ENCODE measurements around the gene IQCE.

The IQCE gene, protein sequence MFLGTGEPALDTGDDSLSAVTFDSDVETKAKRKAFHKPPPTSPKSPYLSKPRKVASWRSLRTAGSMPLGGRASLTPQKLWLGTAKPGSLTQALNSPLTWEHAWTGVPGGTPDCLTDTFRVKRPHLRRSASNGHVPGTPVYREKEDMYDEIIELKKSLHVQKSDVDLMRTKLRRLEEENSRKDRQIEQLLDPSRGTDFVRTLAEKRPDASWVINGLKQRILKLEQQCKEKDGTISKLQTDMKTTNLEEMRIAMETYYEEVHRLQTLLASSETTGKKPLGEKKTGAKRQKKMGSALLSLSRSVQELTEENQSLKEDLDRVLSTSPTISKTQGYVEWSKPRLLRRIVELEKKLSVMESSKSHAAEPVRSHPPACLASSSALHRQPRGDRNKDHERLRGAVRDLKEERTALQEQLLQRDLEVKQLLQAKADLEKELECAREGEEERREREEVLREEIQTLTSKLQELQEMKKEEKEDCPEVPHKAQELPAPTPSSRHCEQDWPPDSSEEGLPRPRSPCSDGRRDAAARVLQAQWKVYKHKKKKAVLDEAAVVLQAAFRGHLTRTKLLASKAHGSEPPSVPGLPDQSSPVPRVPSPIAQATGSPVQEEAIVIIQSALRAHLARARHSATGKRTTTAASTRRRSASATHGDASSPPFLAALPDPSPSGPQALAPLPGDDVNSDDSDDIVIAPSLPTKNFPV

DNA sequence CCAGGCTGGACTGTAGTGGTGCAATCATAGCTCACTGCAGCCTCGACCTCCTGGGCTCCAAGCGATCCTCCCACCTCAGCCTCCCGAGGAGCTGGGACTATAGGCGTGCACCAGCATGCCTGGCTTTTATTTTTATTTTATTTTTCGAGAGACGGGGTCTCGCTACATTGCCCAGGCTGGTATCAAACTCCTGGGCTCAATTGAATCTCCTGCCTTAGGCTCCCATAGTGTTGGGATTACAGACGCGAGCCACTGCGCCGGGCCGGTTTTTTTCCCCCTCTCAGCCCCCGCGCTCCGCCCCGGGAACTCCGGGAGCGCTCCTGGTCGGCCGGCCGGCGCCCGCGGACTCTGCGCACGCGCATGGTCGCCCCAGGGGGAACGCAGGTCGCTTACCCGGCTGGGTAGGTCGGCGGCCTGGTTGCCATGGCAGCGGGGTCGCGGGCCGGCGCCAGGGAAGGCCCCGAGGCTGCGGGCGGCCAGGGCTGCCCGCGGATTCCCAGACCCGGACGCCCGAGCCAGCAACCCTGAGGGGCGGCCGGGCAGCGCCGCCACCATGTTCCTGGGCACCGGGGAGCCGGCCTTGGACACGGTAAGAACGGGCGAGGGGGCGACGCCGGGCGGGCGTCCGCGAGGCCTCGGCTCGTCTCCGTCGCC is at the start of gene IQCE:
TSS of gene IQCE (plus strand) at position 351 of the 654 bp plus-strand sequence. CDS start at position 554, 203 bp downstream.
- peak; percentile 77 to 81 for DNase-seq (ENCODE audit: low read depth in 2 of 2)

DNA sequence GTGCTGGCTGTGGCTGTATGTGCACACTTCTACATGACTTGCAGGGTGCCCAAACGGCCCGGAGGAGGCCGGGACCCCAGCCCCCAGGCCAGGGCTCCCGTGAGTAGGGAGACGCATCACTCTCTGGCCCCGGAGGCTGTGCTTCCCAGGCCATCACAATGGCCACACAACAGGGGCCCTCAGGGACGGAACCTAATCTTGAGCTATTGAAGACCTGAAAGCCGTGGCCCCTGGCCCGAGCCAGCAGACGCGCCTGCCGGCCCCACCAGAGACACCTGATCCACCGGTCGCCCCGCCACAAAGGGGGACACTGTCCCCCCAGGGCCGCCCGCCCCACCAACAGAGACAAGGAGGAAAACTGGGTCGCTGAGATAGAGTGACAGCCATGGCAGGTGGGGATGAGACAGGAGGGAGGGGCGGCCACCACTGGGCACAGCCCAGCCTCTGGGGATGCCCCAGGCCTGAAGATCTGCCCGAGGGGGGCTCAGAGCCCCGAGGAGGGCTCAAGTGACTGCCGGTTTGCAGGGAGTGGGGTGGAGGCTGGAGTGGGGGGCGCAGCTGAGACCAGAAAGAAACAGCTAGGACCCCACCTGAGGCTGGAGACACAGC is 49.4 kb upstream of the IQCE start:
- no peak for DNase-seq (ENCODE audit: low read depth in 2 of 2)

DNA sequence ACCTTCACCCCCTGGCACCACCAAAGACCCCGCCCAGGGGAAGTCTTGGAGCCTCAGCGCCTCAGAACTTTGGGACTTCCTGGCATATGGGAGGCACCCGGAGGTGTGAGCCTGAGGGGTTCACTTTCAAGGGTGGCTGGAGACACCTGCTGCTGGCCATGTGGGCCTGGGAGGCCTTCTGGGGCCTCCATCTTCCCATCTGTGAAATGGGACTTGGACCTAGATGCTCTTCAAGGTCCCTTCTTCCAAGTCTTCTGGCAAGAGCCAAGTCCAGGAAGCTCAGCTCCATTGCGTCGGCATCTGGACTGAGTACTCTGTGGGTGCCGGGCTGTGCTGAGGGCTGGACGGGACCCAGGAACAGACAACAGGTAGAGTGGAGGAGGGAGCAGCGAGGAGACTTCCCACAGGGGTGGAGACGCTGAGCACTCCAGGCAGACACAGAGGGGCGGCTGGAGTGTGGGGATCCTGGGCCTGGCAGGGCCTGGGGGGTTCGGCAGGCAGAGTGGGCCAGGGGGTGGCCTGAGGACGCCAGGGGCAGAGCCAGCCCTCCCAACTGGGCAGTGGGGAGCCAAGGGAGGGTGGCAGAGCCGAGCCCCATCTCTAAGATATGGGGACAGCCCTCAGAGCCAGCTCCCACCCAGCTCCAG is 48.5 kb upstream of the IQCE start:
- DNase-seq (ENCODE audit: low read depth in 2 of 2), result no peak

DNA sequence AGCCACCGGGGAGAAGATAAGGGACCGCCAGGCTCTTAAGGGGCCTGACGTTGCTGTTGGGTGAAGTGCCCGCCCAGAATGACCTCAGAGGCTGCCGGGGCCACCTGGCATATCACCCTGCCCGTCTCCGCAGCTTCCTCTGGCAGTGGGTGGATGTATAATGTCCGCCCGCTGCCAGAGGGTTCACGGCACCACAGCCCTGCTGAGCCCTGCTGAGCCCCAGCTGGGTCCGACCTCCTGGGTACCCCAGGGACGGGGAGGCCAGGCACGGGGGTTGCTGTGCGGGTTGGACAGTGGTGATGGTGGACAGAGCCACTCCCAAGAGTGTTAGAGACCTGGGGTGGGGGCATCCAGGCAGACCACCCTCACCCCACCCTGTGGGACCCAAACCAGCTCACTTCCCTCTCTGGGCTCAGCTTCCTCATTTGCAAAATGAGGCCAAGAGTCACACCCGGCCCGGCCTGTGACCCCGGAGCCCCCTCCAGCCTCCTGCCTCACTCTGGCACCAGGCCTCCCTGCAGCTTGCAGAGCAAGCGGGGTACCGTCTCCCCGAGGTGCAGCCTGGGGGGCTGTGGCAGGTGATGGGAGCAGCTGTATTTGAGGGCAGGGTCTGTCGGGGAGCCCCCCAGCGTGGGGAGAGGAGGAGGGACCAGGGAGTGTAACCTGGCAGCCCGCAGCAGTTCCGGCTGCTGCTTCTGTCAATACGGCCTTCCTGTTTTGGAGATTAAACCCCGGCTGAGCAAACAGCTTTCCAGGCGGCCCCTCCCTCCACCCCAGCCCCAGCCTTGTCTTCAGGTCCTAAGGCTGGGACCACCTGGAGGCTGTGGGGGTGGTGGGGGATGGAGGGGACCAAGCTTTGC is 47.6 kb upstream of the IQCE start:
- DNase-seq (ENCODE audit: low read depth in 2 of 2), result no peak

DNA sequence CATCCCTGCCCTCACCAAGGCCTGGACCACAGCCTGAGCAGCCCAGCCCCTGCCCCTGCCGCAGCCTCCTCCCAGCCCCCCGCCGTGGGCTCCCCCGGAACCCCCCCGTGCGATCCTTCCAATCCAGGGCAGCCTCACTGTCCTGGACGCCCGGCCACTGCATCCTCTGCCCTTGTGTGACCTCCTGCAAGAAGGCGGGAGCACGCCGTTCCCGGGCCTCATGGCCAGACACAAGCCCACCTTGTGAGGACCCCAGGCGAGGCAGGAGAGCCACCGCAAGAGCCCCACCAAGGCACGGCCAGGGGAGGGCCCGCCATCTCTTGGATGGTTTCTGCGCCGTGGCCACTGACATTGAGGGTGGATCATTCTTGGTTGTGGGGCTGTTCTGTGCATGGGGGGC is 47.0 kb upstream of the IQCE start:
- no peak for DNase-seq (ENCODE audit: low read depth in 2 of 2)

DNA sequence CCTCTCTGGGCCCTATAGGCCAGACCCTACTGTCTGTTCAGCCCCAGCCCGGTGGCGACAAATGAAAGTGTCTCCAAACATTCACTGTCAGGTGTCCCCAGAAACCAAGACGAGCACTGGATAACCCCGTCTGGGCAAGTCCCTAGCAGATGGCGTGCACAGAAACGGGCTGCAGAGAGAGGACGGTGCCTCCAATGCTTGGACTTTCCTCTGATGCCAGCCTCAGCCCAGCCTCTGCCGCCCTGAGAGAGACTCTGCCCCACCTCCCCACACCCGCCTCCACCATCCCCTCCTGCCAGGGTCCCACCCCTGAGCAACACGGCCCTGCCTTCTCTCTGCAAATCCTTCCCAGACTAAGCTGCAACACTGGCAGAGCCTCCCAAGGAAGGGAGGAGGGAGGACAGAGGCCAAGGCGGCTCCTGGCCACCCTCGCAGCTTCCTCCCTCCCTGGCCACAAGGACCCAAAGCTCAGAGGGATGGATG is 46.6 kb upstream of the IQCE start:
- DNase-seq (ENCODE audit: low read depth in 2 of 2), result no peak

DNA sequence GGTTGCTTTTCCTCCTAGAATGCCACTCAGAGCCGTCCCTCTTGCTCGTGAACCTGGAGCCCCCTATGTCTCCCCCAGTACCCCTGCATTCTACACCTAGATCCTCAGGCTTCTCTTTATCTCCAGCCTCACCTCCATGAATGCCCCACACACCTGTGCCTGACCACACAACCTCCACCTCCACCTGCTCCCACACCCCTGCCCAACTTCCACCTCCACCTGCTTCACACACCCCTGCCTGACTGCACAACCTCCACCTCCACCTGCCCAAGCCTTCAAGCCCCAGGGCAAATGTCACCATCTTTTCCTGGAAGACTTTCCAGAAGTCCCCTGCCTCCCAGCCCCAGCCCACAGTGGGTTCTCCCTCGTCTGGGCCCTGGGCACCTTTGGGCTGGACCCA is 46.1 kb upstream of the IQCE start:
- DNase-seq (ENCODE audit: low read depth in 2 of 2), result no peak

DNA sequence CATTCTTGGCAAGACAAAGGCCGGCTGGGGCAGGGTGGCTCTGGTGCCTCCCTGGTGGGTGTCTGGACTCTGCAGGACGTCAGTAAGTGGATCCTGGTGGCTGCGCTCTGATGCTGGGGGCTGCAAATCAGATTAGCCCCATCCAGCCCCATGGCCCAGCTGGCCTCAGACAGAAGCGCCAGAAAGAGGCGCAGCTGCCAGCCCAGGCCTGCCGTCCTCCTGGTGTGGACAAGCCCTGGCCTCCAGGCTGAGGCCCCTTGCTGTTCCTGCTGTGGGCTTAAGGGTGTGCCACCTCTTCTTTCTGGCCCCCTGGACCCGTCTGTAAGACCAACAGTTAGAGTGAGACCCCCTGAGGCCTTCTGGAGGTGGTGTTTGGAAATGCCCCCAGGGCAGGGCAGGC is 45.1 kb upstream of the IQCE start:
- DNase-seq (ENCODE audit: low read depth in 2 of 2), result no peak

DNA sequence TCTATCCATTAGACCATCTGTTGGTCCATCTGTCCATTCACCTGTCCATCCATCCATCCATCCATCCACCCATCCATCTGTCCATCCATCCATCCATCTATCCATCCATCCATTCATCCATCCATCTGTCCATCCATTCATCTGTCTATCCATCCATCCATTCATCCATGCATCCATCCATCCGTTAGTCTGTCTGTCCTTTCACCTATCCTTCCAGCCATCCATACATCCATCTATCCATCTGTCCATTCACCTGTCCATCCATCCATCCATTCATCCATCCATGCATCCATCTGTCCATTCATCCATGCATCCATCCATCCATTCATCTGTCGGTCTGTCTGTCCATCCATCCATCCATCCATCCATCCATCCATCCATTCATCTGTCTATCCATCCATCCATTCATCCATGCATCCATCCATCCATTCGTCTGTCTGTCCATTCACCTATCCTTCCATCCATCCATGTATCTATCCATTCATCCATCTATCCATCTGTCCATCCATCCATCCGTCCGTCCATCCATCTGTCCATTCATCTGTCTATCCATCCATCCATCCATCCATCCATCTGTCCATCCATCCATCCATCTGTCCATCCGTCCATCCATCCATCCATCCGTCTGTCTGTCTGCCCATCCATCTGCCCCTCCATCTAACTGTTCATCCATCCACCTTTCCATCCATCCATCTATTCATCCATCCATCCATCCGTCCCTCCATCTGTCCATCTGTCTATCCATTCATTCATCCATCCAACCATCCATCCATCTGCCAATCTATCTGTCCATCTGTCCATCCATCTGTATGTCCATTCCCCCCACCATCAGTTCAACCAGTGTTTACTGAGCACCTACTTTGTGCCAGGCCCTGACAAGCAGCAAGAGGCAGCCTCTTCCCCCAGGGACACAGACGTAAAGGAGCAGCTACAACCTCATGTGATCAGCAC is 44.0 kb upstream of the IQCE start:
- no peak for DNase-seq (ENCODE audit: low read depth in 2 of 2)

DNA sequence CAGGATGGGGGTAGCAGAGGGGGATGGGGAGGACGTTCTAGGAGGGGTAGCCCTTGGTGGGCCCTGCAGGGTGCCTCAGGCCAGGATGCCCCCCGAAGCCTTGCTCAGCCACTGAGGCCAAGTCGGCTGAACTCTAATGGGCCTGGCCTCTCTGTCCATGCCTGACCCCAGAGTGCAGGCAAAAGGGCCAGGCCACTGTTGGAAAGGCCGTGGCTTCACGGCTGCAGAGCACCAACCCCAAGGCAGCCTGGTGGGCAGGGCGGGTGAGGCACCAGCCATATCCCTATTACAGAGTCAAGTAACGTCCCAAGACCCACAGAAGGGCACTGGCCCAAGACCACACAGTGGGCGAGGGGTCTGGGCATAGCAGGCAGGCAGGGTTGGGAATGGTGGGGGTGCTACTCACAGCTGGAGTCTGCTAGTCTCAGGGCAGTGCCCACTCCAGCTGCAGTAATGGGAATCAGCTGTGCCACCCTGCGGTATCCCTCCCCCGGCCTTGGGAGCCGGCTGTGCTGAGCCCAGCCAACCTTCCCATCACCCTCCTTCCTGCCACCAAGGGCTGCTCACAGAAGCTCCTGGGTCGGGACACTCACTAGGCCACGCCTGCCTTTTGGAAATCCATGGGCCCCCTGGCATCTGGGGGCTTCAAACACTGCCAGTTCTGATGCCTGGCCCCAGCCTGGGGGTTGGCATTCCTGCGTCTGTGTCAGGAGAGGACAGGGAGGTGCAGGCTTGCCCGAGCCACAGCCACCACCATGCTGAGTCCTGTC is 43.2 kb upstream of the IQCE start:
- no peak for DNase-seq (ENCODE audit: low read depth in 2 of 2)

DNA sequence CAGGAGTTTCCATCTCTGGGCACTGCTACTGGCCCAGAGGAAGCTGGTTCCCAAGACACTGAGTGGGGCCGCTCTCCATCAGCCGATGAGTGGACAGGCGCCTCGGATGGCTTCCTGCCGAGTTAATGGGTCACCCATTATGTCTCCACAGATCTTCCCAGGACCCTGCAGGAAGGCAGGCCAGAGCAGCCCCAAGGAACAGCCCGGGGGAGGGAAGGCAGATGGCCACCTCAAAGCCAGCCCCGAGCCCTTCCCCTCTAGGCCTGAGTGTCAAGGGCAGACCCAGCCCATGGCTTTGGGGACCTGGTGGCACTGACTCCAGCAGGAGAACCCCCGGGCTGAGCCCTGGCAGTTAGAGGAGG is 42.6 kb upstream of the IQCE start:
- no peak for DNase-seq (ENCODE audit: low read depth in 2 of 2)

DNA sequence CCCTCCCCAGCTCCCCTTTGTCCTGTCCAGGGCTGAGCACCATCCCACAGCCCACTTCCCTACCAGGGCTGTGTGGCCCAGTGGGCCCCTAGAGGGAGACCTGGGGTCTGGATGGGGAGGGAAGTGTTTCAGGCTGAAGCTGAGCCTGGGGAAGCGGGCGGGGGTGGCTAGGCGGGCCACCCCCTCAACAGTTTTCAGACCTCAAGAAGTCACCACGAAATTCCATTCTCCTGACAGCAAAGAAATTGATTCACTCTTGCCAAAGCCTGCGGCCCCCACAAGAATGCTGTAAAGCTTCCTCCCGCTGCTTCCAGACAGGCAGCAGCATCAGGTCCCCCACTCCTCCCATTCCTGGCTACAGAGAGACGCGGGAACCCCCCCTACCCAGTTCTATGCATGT is 41.8 kb upstream of the IQCE start:
- no peak for DNase-seq (ENCODE audit: low read depth in 2 of 2)

DNA sequence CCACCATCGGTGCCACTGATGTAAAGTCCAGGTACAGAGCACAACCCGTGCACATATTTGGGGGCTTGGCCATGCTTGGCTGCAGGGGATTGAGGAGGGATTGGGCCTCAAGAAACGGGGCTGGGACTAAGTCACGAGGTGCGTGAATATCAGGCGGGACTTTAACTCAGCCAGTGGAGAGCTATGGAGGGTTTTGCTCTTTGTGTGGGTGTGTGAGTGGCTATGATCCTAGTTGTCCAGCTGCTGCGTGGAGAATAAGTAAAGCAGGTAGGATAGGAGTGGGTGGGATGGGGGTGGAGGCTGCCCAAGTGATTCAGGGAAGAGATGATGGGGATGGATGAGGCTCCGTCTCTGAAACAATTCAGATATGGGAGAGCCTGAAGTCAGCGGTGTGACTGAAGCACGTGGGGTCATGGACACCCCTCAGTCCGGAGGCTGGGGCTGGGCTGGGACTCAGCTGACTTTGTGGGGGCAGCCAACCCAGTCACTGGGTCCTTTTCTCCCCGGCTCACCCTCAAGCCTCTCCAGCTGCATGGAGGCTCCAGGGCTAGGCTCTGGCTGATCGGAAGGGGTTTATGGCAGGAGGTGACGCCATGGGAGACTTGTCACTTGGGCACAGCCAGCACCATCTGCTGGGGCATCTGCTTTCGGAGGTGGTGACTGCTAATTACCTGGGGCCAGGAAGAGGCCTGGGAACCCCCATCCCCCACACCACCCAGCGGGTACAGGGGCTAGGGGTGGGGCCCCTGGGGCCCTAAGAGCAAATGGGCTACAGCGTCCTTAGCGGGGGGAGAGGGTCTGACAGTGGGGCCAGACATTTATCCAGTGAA is 40.9 kb upstream of the IQCE start:
- DNase-seq (ENCODE audit: low read depth in 2 of 2), result no peak

DNA sequence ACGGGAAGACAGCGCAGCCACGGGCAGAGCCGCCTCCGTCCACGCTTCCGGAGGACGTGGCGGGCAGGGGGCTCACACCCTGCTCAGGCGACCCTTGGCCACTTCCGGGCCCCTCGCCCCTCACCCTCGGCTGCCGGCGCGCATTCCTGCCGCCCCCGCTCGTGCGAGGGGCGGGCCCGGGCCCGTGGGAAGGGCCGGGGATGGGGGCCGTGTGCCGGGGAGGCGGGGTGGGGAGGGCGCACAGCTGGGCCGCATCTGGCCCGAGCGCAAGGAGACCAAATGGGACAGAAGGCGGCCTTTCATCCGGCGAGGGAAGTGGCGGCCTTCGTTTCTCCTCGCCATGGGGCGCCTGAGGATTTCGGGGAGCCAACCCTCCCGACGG is 40.1 kb upstream of the IQCE start:
- DNase-seq (ENCODE audit: low read depth in 2 of 2), result no peak

DNA sequence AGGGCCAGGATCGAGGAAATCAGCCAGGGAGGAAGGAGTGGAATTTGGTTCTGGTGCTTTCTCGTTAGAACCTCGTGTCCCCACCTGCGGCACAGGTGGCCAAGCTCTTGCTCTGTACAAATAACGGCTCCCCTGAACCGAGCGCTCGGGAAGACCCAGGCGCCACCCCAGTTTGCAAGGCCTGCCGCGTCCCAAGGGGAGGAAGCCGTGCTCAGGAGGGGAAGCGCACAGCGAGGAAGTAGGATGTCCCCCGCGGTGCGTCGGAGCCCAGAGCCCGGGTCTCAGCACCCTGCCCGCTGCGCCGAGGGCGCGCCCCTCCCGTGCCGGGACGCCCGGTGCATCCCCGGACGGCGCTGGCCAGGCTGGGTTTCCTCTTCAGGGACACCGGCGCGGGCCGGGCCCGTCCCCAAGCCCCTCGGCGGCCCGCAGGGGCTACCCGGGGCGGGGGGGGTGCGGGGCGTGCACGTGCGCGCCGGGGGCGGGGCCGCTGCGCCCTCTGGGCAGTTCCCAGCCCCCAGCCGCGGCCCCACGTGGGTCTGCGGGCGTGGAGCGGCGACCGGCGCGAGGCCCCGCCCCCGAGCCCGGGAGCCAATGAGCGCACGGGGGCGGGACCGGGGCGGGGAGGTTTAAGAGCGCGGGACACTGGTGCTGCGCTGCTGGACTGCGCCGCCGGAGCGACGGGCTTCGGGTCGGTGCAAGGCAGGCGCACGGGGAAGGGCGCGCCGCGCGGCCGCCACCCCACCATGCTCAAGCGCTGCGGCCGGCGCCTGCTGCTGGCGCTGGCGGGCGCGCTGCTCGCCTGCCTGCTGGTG is 39.5 kb upstream of the IQCE start, which contains the start of gene LFNG:
TSS of gene LFNG (plus strand) at position 656 of the 812 bp plus-strand sequence. CDS start at position 744, 88 bp downstream.
- peak; percentile 65 to 73 for DNase-seq (ENCODE audit: low read depth in 2 of 2)

DNA sequence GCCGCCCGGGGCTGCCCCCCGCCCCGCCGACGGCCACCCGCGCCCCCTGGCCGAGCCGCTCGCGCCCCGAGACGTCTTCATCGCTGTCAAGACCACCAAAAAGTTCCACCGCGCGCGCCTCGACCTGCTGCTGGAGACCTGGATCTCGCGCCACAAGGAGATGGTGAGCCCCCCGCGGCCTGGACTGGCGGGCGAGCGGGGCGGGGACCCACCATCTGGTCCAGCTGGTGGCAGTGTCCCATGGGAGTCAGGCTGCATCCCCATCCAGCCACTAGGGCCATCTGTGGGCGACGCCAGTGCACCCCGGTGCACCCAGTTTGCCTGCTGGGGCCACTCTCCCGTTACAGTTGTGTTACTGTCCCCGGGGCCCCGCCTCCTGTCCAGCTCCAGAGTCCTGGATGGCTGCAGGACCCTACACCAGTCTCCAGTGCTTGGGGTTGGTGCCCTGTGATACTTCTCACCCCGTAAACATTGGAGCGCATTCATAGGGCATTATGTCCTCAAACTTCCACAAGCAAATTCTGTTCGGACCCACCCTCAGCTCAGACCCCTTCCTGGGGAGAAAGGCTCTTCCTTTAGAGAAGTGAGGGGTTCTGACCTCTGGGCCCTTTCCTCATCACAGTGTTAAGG is 38.5 kb upstream of the IQCE start:
- DNase-seq (ENCODE audit: low read depth in 2 of 2), result no peak
